Astrocyte (in vitro differentiated cells and primary cell): ENCODE measurements around the gene BMP4. TPM values are rescaled to one million over a fixed set of nuclear protein-coding genes. Genes with fewer than 3 reads are reported as not detected.

Experiments
- DNase-seq: peaks from one replicate; pipeline ENCODE4 v3.0.0-alpha.2; 2010; ENCODE audit warnings: low read depth
- FAIRE-seq: peaks from 2 replicates; lab custom pipeline; 2011; peaks lifted over from hg19 to GRCh38; lab: Jason Lieb, UNC
- H2AFZ ChIP-seq: 2 replicates; pipeline ENCODE4 v1.6.0; 2012; ENCODE audit warnings: low read depth, low read length, inconsistent platforms
- H3K27ac ChIP-seq: 2 replicates; pipeline ENCODE4 v1.5.1; 2011; ENCODE audit warnings: low read depth, low read length, inconsistent platforms
- H3K27me3 ChIP-seq: 2 replicates; pipeline ENCODE4 v1.6.0; 2011; ENCODE audit warnings: low read length, inconsistent platforms; ENCODE audit not compliant: insufficient read depth
- H3K36me3 ChIP-seq: 2 replicates; pipeline ENCODE4 v1.5.1; 2011; ENCODE audit warnings: low read length, inconsistent platforms; ENCODE audit not compliant: insufficient read depth
- H3K4me1 ChIP-seq: 2 replicates; pipeline ENCODE4 v1.5.1; 2011; ENCODE audit warnings: low read length, inconsistent platforms; ENCODE audit not compliant: insufficient read depth
- H3K4me2 ChIP-seq: 2 replicates; pipeline ENCODE4 v1.6.0; 2012; ENCODE audit warnings: low read length, inconsistent platforms
- H3K4me3 ChIP-seq: 2 replicates; pipeline ENCODE4 v1.5.1; 2011; ENCODE audit warnings: low read depth, mild to moderate bottlenecking, low read length, inconsistent platforms; ENCODE audit not compliant: insufficient read depth
- H3K79me2 ChIP-seq: 2 replicates; pipeline ENCODE4 v1.6.0; 2012; ENCODE audit warnings: mild to moderate bottlenecking, low read length, inconsistent platforms; ENCODE audit not compliant: insufficient read depth
- H3K9ac ChIP-seq: 2 replicates; pipeline ENCODE4 v1.6.0; 2012; ENCODE audit warnings: mild to moderate bottlenecking, low read length, inconsistent platforms
- H3K9me3 ChIP-seq: 2 replicates; pipeline ENCODE4 v1.5.1; 2012; ENCODE audit warnings: low read depth, mild to moderate bottlenecking, low read length, inconsistent platforms; ENCODE audit not compliant: insufficient read depth
- H4K20me1 ChIP-seq: 2 replicates; pipeline ENCODE4 v1.6.0; 2012; ENCODE audit warnings: low read length, inconsistent platforms; ENCODE audit not compliant: insufficient read depth
- H3K27ac Mint-ChIP-seq: one replicate; pipeline ENCODE4 v1.8.0; 2021; ENCODE audit warnings: mild to moderate bottlenecking, mixed read lengths; ENCODE audit not compliant: unreplicated experiment
- H3K27me3 Mint-ChIP-seq: one replicate; pipeline ENCODE4 v1.8.0; 2021; ENCODE audit warnings: low read depth, mixed read lengths; ENCODE audit not compliant: unreplicated experiment
- H3K36me3 Mint-ChIP-seq: one replicate; pipeline ENCODE4 v1.8.0; 2021; ENCODE audit warnings: low read depth, mixed read lengths; ENCODE audit not compliant: unreplicated experiment
- H3K4me1 Mint-ChIP-seq: one replicate; pipeline ENCODE4 v1.8.0; 2021; ENCODE audit warnings: low read depth, mixed read lengths; ENCODE audit not compliant: unreplicated experiment
- H3K4me3 Mint-ChIP-seq: one replicate; pipeline ENCODE4 v1.8.0; 2021; ENCODE audit warnings: mild to moderate bottlenecking, moderate library complexity, mixed read lengths; ENCODE audit not compliant: unreplicated experiment
- H3K9me3 Mint-ChIP-seq: one replicate; pipeline ENCODE4 v1.8.0; 2021; ENCODE audit warnings: mild to moderate bottlenecking, mixed read lengths; ENCODE audit not compliant: unreplicated experiment
- CTCF ChIP-seq: IDR thresholded peaks from 2 replicates; pipeline ENCODE4 v1.5.1; 2011; ENCODE audit warnings: low read depth, mild to moderate bottlenecking, inconsistent platforms, low read length, moderate library complexity; ENCODE audit not compliant: insufficient read depth
- EZH2 ChIP-seq: IDR thresholded peaks from 2 replicates; pipeline ENCODE4 v1.6.1; 2012; ENCODE audit warnings: mild to moderate bottlenecking, low read length, inconsistent platforms; ENCODE audit not compliant: insufficient read depth
- total RNA-seq: library from RNA; stranded (reverse); gene quantifications from 2 replicates; pipeline ENCODE4 v1.2.1, GENCODE V29; 2021

BMP4 gene
- total RNA-seq, 1 donor from 2014 or later = 27.2 TPM

- H3K27ac ChIP-seq = no peak overlapping the region
- H3K4me3 Mint-ChIP-seq = no peak overlapping the region
These were observed 13.5 kb downstream of the BMP4 start for GRCh38 chr14:53942970-53943750.

GRCh38 chr14:53938136-53938837 lies 18.3 kb downstream of the BMP4 start:
- DNase-seq (no peak), FAIRE-seq (no peak)
- Histone ChIP-seq H3K27ac (no peak overlapping the region), H3K4me3 (no peak overlapping the region), H3K79me2 (no peaks in the 10 kb centered on the region), H3K27me3 (no peaks in the 10 kb centered on the region), H2AFZ (no peak overlapping the region), H3K4me1 (peaks cover 4% of the 10 kb centered on the region), H3K9ac (no peak overlapping the region), H3K9me3 (no peaks in the 10 kb centered on the region), H3K4me2 (no peak overlapping the region), H4K20me1 (no peaks in the 10 kb centered on the region), H3K36me3 (no peaks in the 10 kb centered on the region)
- H3K9me3 Mint-ChIP-seq = no peaks in the 10 kb centered on the region
- H3K4me3 Mint-ChIP-seq = no peak overlapping the region
- TF ChIP-seq CTCF (no peak), EZH2 (no peak)
- H3K36me3 Mint-ChIP-seq = no peaks in the 10 kb centered on the region
- H3K27me3 Mint-ChIP-seq = no peaks in the 10 kb centered on the region
- peaks cover 1% of the 10 kb centered on the region for H3K4me1 Mint-ChIP-seq
- no peak overlapping the region for H3K27ac Mint-ChIP-seq

More at GRCh38 chr14:53942970-53943750, 13.5 kb downstream of the BMP4 start:
- no peaks in the 10 kb centered on the region for H3K9me3 ChIP-seq
- Mint-ChIP-seq H3K4me1 (peaks cover 5% of the 10 kb centered on the region), H3K9me3 (no peaks in the 10 kb centered on the region), H3K27ac (no peak overlapping the region), H3K27me3 (peaks cover 27% of the 10 kb centered on the region), H3K36me3 (no peaks in the 10 kb centered on the region)
- H2AFZ ChIP-seq = no peak overlapping the region
- no peaks in the 10 kb centered on the region for H4K20me1 ChIP-seq
- TF ChIP-seq EZH2 (no peak), CTCF (no peak)
- H3K4me3 ChIP-seq = no peak overlapping the region
- H3K36me3 ChIP-seq = no peaks in the 10 kb centered on the region
- peaks cover 14% of the 10 kb centered on the region for H3K4me1 ChIP-seq
- peaks cover 36% of the 10 kb centered on the region for H3K27me3 ChIP-seq
- DNase-seq (no peak), FAIRE-seq (no peak)
- H3K4me2 ChIP-seq = no peak overlapping the region
- H3K79me2 ChIP-seq = no peaks in the 10 kb centered on the region
- no peak overlapping the region for H3K9ac ChIP-seq
